Upper lobe of left lung (tissue), 4 donors: Measurements from ENCODE around the gene AAR2.

Experiments
- CTCF ChIP-seq, 6 experiments: fragments of 450-650 bp in 4 of 6; fragments of 200-600 bp in 2 of 6; sonication (generic) in 2 of 6; IDR thresholded peaks; one replicate each; pipeline ENCODE4 v1.5.1; 2016 to 2019; ENCODE audit warnings: antibody characterized with exemption in 6 of 6
- POLR2A ChIP-seq, 4 donors: fragments of 450-650 bp; IDR thresholded peaks; one replicate each; pipeline ENCODE4 v1.5.1; 2016 to 2017; ENCODE audit warnings: antibody characterized with exemption in 4 of 4, mild to moderate bottlenecking in 2 of 4

DNA sequence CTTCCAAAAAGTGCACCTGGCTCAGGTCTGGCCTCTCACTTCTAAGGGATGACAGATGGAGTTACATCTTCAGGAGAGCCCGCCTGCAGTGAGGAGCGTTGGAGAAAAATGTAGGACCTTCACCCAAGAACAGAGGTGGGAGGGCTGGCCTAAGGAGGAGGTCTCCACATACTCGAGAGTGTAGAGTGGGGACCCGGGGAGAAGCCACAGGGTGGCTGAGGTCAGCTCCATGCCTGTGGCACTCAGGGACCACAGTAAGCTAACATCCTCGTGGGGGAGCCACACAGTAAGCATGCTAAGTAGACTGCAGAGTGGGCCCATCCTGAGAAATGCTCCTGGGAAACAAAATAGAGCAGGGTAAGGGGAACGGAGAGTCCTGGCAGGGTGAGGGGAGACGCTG is 24.0 kb downstream of the AAR2 start:
- TF ChIP-seq CTCF (IDR thresholded peaks at IDR 0.05) (no peak), POLR2A (IDR thresholded peaks at IDR 0.05) (no peak)
